RPMI8226 (cell line): ENCODE data around the gene NGDN.

ENCODE experiments used
- DNase-seq: peaks from one replicate; pipeline ENCODE4 v3.0.0-alpha.2; 2015

NGDN gene

GRCh38 chr14:23478109-23478759, 8.7 kb downstream of the NGDN start:
- DNase-seq, result peak; percentile 60

- peak; percentile 41 for DNase-seq
Observed at GRCh38 chr14:23481362-23481970, 12.0 kb downstream of the NGDN start.

DNA sequence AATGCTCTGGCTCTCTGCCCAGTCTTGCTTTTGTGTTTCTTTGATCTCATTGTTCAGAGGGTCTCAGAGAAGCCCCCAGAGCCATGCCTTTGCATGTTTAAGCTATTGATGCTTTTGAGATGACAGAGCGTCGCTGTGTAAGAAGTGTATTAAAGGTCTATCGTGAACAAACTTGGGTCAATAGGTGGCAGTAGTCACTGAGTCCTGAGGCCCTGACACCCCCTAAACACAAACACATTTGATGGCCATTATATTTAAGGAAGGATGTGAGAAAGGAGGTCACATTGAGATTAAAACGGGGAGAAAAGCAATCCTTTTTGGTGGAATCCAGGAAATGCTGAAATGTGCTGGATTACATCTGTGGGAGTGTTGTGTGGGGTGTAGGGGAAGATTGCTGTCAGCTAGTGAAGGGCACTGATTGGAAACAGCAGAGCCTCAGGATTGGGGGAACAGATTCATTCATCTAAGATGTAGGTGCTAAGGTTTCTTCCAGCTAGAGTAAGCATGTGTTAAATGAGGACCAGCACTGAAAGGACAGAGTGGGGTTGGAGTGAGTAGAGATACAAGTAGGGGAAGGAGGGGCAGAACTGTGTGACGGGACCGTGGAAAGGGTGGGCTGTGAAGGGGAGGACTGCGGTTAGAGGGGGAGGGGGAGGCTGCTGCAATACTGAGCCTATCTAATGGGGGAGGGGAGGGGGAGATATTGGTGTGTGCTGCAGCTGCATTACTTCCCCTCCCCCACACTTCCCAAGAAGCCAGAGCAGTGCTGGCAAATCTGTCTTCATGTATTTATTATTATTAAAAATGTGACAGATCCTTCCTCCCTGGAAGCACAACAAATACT, 12.7 kb downstream of the NGDN start:
- DNase-seq, result no peak

DNA sequence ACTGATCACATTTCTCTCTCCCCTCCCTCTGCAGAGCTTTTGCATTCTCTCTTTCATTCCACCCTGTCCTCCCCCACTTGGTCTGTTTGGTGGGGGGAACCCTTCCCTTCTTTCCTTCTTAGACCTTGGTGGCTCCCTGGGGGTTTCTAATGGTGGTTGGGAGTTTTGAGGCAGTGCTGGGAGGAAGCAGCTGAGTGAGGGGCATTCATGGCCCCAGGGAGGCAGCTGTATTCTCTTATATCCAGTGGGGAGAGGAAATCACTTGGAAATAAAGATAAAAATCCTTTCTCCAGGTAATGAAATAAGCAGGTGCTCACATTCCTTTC, 13.3 kb downstream of the NGDN start:
- no peak for DNase-seq

- DNase-seq, result peak; percentile 20
Observed at GRCh38 chr14:23483236-23483854, 13.8 kb downstream of the NGDN start.

DNA sequence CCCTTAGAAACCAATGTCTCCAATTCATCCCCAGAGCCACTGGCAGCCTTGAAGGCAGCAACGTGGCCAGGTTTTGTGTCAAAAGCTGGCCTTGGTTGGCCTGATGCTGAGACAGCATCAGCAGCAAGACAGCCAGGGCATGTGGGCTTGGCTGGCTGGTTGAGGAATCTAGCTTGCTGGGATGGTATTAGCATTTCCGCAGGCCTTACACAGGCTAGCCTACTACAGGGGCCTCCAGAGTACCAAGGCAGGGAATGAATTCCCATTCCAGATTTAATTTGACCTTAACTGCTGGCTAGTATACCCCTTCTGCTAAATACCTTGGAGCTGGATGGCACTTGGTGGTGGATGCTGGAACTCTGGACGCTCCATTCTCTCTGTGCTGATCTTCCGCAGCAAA, 15.8 kb downstream of the NGDN start:
- DNase-seq, result no peak

- no peak for DNase-seq
Observed at GRCh38 chr14:23486036-23486435, 16.5 kb downstream of the NGDN start.

GRCh38 chr14:23487216-23487615, 17.7 kb downstream of the NGDN start:
- no peak for DNase-seq

DNA sequence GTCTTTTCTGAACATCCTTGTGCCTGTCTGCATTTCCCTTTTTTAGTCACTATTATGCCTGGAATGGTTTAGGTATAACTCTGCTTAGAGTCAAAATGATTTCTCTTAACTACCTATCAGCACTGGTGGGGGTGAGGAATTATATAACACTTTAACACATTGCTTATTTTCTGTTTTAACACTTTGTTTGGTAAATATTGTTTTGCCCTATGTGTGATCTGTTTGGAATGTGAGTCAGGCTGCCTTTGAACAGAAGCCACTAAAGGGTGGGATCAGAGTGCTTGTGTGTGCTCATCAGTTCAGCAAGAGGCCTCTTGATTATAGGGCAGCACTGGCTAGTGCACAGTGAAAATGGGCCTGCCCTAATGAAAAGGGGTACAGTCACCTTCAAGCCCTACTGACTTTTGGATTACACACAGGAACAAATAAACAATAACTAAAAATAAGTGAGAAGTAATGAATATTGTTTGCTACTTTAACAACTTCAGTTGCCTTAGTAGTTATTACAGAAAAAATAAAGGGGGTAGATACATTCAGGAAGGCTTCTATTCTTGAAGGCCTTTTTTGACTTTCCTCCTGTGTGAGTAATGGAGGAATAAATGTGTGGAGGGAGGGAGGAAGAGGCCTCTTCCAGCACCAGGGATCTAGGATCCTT, 23.2 kb downstream of the NGDN start:
- DNase-seq, result no peak

DNA sequence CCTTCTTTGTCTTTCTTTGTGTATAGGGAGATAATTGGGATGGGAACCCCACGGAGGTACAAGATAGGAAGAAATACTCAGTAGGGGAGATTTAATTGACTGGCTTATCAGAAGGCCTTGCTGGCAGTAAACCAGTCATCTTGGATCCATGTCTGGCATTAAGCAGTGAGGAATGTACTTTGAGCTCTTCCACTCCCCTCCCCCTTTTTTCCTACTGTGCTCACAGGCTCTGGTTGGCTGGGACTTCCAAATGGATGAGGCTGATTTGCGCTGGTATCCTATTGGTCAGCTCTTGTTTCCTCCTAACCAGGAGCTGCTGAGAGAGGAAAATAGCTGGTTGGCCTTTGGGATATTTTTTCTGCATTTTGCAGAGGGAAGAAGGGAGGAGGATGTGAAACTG, 24.7 kb downstream of the NGDN start:
- no peak for DNase-seq

DNA sequence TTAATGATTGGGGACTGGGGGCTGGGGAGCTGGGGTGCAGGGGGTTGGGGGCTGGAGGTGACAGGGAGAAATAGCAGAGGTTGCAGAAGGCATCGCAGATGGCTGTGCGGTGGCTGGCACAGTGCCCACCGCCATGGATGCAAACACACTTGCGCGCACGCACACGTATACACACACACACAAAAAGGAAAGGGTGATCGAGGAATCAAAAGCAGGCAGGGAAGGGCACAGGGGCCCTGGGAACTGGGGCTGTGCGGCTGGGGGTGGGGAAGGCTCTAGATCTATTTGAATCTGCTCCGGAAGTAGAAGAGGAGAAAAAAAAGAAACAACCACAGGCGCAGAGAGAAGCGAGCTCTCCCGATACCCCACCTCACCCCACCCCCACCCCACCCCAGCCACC, 42.7 kb downstream of the NGDN start:
- peak; percentile 23 for DNase-seq

- no peak for DNase-seq
Observed at GRCh38 chr14:23513005-23513817, 43.7 kb downstream of the NGDN start.

DNA sequence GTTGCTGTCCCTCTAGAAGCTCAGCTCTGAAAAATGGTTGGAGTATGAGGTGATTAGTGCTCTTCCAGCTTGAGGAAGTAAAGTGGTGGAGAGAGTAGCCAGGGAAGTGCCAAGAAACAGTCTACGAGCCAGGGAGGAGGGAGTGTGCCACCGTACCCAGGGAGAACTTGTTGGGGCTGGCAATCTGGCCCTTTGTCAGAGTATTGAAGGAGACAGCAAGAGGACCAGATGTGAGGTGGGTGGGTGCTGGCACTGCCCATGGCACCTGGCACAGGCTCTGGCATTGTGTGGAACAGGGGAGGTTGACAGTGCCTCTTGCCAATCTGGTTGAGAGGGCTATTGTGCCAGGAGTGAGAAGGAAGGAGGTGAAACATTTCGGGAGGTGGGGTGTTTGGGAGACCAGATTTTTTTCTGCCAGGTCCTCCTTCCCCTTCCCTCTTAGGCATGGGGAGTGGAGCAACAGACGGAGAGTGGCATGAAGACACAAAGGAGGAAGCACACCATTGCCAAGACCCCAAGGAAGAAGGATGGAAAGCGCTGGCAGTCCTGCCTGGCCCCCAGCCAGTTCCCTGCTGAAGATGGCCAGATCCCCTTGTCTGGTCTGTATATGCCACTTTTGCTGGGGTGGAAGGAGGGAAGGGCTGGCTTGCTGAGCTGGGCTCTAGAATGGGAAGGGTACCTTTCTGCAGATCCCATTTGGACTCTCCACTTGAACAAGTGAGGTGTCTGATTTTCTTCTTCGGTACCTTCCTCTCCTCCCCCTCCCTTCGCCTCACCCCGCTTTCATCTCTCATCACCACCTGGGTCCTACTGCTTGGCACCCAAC, 44.5 kb downstream of the NGDN start:
- no peak for DNase-seq

GRCh38 chr14:23514644-23514957, 45.1 kb downstream of the NGDN start:
- peak; percentile 57 for DNase-seq

GRCh38 chr14:23517650-23518326, 48.3 kb downstream of the NGDN start:
- DNase-seq, result no peak

GRCh38 chr14:23518709-23519108, 49.2 kb downstream of the NGDN start:
- DNase-seq, result no peak

- no peak for DNase-seq
Observed at GRCh38 chr14:23520899-23521533, 51.5 kb downstream of the NGDN start.

DNA sequence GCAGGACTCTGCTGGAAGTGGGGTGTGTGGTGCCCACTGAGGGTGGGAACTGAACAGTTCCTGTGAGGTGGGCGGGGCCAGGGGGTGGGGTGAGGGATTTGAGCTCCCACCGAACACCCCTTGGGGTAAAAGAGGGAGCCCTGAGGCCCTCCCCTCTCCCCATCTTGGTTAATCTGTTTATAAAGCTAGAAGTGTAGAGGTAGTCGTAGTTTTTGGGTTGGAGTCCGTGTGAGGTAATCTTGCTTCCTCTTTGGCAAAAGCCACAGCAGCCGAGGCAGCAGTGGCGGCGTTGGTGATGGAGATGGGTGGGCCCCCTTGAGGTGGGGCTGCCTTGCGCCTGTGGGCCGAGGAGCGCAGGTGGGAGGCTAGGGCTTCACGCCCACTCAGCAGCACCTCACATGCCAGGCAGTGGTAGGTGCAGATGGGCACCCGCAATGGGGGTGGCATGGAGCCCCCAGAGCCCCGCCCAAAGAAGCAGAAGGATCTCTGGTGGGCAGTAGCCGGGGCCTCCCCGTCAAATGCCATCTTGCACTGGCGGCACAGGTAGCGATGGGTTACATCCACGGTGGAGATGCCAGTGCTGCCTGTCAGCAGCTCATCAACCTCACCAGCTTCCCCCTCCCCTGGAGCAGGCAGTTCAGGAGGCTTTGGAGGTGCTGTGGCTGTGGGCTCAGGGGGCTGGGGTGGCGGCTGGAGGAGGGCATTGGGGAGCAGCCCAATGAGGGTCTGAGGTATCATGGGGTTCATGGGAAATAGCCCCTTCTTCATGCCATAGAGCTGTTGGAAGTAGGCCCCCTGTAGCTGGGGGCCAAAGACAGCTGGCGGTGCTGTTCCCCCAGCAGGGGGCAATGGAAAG, 52.5 kb downstream of the NGDN start:
- DNase-seq, result no peak

DNA sequence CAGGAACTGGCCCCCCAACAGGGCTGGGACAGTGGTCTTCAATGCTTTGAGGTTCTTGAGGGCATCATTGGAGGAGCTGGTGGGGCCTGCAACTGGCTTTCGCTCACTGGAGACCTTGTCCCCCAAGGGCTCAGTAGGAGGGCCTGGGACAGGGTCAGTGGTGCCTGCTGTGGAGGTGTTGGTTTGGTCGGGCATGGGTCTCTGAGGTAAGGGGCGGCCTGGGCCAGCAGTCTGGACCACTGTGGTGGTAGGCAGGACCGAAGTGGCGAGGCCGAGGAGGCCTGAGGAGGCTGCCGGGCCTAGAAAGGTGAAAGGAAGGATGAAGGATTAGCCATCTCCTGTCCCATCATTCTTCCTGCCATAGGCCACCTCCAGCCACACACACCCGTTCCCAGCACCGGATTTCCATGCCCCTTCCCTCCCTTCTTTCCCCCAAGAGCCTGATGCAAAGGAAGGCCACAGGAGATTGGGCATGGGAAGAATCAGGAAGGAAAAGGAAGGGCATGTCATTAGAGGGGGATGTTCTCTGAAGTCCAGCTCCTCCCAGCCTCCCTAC, 53.2 kb downstream of the NGDN start:
- DNase-seq, result no peak
